ENCODE results near the gene SCNN1B.
A peak's percentile ranks its signal among the peaks of the same experiment; 100 is the strongest.

DNA sequence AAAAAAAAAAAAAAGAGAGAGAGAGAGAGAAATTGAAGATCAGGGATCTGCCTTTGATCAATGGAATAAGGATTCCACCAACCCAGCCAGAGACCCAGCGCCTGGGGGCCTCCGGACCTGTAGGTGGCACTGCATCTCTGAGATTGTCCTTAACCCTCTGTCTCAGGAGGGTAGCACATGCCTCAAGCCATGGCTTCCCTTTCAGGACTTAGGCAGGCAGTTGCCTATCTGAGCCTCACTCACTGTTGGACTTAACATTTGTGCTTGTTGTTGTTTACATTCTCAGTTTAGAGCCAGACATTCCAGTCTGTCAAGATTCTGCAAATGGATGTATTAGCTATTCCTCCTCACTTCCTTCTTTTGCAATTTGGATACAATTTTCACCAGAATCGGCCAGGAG, 5.1 kb upstream of the SCNN1B start:
- TF ChIP-seq POLR2A (IDR thresholded peaks at IDR 0.05), result no peak
- TF ChIP-seq, protein P1, sequence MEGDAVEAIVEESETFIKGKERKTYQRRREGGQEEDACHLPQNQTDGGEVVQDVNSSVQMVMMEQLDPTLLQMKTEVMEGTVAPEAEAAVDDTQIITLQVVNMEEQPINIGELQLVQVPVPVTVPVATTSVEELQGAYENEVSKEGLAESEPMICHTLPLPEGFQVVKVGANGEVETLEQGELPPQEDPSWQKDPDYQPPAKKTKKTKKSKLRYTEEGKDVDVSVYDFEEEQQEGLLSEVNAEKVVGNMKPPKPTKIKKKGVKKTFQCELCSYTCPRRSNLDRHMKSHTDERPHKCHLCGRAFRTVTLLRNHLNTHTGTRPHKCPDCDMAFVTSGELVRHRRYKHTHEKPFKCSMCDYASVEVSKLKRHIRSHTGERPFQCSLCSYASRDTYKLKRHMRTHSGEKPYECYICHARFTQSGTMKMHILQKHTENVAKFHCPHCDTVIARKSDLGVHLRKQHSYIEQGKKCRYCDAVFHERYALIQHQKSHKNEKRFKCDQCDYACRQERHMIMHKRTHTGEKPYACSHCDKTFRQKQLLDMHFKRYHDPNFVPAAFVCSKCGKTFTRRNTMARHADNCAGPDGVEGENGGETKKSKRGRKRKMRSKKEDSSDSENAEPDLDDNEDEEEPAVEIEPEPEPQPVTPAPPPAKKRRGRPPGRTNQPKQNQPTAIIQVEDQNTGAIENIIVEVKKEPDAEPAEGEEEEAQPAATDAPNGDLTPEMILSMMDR (IDR thresholded peaks at IDR 0.05), result peak in 1 of 4 experiments; percentile 4
